HG03342 (cell line): Measurements from ENCODE around the gene N4BP2.

Experiments
- ATAC-seq: cut with Tn5 transposase; IDR thresholded peaks from one replicate; pipeline ENCODE4 v1.9.1; 2021; ENCODE audit warnings: mild to moderate bottlenecking, moderate library complexity; ENCODE audit not compliant: unreplicated experiment

The N4BP2 gene

DNA sequence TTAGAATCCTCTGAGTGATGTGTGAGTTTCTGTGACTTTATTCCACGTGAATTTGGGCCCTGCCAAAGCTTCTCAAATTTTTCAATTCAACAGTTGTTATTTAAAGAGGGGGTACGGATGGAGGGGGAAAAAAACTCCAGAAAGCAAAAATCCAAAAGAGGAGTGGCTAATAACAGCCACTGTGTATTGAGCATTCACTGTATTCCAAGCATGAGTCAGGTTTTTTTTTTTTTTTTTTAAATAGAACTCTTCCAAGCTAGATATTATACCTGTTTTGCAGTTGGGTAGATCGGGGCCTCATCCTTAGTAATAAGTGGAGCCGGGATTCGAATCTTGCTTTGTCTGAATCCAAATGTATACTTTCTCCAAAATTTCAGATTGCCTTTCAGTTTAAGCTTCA, 133.8 kb downstream of the N4BP2 start:
- no peak for ATAC-seq

DNA sequence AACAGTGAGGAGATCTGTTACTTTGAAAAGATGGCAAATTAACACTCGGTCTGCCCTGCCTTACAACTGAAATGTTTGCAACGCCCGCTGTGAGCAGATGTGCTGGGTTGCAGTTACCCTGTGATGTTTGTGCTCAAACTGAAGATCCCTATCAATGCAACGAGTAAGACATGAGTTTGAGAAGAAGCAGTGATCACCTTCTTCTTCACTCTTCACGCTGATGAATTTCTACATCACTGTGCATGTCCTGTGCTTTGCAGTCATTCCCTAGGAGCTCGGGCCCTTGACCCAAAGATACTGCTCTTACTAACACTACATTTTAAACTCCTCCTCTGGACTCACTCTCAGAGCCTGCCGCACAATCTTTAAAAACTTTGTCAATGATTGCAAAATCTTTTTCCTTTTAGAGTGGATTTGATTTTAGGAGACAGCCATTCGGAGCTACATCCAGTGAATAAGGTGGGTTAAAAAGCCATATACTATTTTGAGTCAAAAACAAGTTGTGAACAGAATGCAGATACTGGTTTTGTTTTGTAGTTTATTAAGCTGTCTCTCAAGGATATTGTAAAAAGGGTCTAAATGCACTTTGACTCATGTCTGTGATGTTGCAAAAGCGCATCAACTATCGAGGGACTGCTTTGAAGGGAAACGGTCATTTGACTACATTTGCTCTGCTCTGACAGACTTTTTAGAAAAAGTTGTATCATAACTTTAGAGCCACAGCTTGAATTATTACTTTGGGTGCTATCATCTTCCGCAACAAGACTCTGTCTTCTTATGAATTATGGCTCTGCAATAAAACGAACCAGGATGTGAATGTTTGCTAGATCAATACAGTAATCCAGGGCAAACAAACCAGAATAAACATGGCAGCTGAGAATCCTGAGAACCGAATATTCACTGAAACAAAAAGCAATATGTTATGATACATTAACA, 134.5 kb downstream of the N4BP2 start:
- ATAC-seq: no peak

- ATAC-seq: peak; percentile 25
Measured at GRCh38 chr4:40192114-40193015, 135.7 kb downstream of the N4BP2 start.

DNA sequence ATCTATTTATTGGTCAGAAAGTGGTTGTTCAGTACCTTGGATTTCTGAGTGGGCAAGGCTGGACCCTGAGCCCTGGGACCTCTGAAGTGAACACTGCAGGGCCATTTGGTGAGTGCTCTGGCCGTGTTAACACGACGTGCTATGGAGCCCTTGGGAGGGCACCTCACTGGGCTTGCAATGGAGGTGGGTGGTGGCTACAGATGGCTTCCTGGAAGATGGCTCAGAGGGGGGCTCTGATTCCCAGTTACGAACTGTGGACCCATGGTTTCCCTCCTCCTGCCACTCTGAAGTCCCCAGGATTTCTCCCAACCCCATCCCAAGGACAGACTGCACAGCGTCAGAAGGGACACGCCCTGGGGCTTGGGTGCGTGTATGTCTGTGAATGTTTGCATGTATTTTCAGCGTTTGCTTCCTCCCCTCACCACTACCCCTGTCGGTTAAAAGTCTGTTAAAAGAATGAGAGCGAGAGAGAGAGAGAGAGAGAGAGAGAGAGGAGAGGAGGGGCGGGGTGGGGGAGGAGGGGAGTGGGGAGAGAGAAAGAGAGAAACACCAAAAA, 136.4 kb downstream of the N4BP2 start:
- peak; percentile 36 for ATAC-seq

GRCh38 chr4:40193578-40193977, 136.9 kb downstream of the N4BP2 start:
- ATAC-seq: peak; percentile 3

DNA sequence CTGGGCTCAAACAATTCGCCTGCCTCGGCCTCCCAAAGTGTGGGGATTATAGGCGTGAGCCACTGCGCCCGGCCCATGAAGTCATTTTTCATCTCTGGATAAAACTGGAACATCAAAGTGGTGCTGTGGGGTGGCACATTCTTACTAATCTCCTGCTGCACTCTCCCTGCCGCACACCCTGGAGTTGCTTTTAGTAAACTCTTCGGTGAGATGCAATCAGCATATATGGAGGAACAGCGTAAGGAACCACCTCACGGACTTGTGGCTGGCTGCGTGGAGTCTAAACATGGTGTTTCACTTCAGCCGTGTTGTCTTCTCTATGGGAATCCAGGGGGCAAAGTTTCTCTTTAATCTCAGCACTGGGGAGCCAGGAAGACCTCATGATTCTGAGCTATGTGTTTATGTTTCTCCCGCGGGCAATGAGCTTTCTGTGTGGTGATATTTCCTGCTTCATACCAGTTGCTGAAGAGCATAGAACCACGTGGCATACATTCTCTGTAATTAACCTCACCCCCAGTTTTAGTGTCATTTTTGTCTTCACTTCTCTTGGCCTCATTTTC, 138.0 kb downstream of the N4BP2 start:
- ATAC-seq: no peak

DNA sequence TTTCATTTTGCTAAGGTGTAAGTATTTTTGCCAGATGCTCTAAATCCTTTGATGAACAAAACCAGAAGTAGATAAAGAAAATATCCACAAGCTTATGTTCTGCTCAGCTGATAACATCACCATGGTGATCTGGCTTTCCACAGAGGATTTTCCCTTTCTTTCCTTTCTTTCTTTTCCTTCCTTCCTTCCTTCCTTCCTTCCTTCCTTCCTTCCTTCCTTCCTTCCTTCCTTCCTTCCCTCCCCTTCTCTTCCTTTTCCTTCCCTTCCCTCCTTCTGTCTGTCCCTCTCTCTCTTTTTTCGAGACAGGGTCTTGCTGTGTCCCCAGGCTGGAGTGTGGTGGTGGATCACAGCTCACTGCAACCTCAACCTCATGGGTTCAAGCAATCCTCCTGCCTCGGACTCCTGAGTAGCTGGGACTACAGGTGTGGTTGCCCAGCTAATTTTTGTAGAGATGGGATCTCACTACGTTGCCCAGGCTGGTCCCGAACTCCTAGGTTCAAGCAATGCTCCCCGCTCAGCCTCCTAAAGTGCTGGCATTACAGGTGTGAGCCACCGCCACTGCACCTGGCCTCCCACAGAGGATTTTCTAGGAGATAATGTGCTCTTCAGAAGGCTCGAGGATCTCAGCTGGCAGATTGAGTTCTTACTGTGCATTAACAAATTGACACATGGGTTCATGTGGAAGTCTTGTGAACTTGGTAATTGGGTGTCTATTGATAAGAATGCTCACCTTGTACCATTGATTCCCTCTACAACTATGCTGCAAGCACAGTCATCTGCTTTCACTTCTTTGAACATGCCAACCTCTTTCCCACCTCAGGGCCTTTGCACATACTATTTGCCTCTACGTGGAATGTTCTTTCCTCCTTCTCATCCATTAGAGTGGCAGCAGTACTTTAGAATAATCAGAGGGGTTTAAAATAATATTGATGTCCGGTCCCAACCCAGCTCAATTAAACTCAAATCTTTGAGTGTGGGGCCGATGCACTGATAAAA, 138.8 kb downstream of the N4BP2 start:
- no peak for ATAC-seq

GRCh38 chr4:40196272-40196671, 139.6 kb downstream of the N4BP2 start:
- ATAC-seq: no peak

- ATAC-seq: no peak
Measured at GRCh38 chr4:40196724-40197281, 140.2 kb downstream of the N4BP2 start, which contains the start of gene RHOH. Gene RHOH (plus strand): TSS chr4:40197031. CDS start chr4:40243387, 46,356 bp downstream.

DNA sequence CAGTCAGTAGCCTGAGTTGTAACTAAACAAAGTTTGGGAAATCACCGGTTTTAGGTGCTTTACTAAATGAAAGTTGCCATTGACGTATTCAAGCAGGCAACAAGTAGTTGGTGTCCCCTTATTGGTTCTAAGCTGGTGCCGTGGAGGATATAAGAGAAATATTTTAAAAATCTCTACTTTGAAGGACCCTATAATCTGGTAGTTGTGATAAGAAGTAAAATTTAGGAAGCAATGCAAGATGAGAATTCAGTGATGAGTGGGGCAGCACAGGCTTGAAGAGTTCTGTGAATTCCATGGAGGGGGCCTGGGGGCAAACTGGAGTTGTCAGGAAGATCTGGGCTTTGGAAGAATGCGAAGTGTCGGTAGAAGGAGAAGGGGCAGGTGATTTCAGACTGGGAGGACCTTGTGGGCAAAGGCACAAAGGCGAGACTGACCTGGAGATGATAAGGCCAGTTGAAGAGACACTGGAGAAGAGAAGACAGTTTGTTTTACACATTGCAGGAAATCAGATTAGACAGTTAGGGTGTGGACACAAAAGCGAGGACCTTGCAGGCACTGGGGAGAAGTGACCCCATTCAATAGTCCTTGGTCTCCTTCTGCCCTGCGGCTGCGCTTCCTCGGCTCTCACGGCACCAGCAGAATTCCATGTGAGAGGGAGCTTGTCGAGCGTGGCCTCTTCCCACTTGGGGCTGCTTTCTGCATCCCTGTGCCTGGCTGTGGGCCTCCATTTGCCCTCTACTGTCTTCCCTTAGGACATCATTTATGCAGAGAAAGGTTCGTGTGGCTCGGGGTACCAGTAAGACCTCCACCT, 141.4 kb downstream of the N4BP2 start:
- ATAC-seq: no peak

GRCh38 chr4:40199179-40199670, 142.6 kb downstream of the N4BP2 start:
- no peak for ATAC-seq

- peak; percentile 58 for ATAC-seq
Measured at GRCh38 chr4:40199999-40200874, 143.6 kb downstream of the N4BP2 start.

GRCh38 chr4:40200875-40201801, 144.5 kb downstream of the N4BP2 start:
- ATAC-seq: no peak

GRCh38 chr4:40201898-40202297, 145.2 kb downstream of the N4BP2 start:
- ATAC-seq: no peak

GRCh38 chr4:40202474-40202873, 145.8 kb downstream of the N4BP2 start:
- no peak for ATAC-seq

DNA sequence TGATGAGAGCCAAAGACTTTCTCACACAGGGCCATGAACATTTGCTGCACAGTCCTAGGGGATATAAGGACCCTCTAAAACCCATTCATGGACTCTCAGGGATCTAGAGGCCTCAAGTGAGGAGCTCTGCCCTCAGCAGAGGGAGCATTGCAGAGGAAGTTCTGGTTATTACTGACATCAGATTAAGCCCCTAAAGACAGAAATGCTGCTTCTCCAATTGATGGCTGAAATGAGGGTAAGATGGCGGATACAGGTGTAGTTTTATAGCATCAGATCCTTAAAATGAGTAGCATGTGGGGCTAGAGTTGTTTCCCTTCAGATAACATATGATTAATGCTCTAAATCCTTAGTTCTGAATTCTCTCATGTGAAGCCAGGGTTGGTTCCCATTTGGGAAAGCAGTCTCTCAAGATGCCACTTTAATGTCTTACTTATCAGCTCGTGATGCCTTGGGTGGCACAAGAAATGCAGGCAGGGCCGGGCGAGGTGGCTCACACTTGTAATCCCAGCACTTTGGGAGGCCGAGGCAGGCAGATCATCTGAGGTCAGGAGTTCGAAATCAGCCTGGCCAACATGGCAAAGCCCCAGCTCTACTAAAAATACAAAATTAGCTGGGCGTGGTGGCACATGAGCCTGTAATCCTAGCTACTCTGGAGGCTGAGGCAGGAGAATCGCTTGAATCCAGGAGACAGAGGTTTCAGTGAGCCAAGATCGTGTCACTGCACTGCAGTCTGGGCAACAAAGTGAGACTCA, 148.0 kb downstream of the N4BP2 start:
- ATAC-seq: no peak
